Measurements from ENCODE around the gene TNFRSF8.

TNFRSF8 gene

GRCh38 chr1:12073796-12074195 is 10.7 kb downstream of the TNFRSF8 start:
- TF ChIP-seq CTCF (IDR thresholded peaks at IDR 0.05): no peak
- Mint-ChIP-seq H3K27me3 (ENCODE audit: low read depth, poor library complexity) (peaks cover 18% of the 10 kb centered on the region), H3K9me3 (peaks cover 12% of the 10 kb centered on the region), H3K4me1 (peaks cover 19% of the 10 kb centered on the region), H3K36me3 (ENCODE audit: low read depth) (no peaks in the 10 kb centered on the region), H3K27ac (no peak overlapping the region), H3K4me3 (no peak overlapping the region)
- no peak for DNase-seq

- Mint-ChIP-seq H3K36me3 (ENCODE audit: low read depth) (no peaks in the 10 kb centered on the region), H3K9me3 (peaks cover 12% of the 10 kb centered on the region), H3K27ac (peak overlapping the region; percentile 58), H3K4me1 (peaks cover 19% of the 10 kb centered on the region), H3K4me3 (no peak overlapping the region), H3K27me3 (ENCODE audit: low read depth, poor library complexity) (peaks cover 14% of the 10 kb centered on the region)
- DNase-seq: no peak
- TF ChIP-seq CTCF (IDR thresholded peaks at IDR 0.05): no peak
These were observed 12.4 kb downstream of the TNFRSF8 start for GRCh38 chr1:12075195-12076114.

DNA sequence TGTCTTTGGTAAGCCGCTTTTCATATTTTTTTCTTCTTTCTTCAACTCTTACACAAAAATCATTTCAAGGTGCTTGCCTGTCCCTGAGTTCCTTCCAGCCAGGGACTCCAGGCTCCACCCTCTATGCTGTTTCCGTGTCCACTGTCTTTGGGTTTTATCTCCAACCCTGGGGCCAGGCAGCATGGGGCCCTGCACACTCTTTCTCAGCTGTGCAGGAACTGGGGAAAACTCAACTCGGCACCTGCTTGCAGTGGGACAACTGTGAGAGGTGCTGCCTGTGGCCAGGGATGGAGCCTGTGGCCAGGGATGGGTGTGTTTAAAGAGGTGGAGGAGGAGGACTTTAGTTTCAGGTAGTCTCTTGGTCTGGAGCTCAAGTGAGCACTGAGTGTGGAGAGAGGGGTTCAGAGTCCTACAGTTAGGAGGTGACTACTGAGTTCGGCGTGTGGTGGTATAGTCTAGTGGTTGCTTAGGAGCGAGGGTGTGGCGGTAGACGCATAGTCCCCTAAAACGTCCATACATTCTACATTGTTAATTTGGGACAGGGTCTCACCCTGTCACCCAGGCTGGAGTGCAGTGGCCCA is 13.4 kb downstream of the TNFRSF8 start:
- Mint-ChIP-seq H3K4me3 (no peak overlapping the region), H3K4me1 (peaks cover 19% of the 10 kb centered on the region), H3K27me3 (ENCODE audit: low read depth, poor library complexity) (peaks cover 10% of the 10 kb centered on the region), H3K36me3 (ENCODE audit: low read depth) (no peaks in the 10 kb centered on the region), H3K27ac (peak overlapping the region; percentile 10), H3K9me3 (peaks cover 15% of the 10 kb centered on the region)
- DNase-seq: no peak
- TF ChIP-seq CTCF (IDR thresholded peaks at IDR 0.05): no peak

DNA sequence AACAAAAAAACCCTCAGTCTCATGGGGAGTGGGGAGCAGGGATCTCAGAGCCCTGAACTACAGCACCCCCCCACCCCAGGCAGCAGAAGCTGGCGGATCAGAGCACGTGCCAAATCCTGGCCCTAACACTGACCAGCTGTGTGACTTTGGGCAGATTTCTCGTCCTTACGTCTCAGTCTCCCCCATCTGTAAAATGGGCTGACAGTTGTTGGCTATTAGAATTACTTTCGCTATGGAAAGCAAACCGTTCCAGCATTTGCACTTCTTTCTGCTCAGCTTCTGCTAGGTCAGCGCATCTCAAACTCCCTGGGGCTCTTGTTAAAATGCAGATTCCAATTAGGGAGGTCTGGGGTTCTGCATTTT is 15.5 kb downstream of the TNFRSF8 start:
- Mint-ChIP-seq H3K36me3 (ENCODE audit: low read depth) (peaks cover 6% of the 10 kb centered on the region), H3K27ac (no peak overlapping the region), H3K9me3 (peaks cover 34% of the 10 kb centered on the region), H3K27me3 (ENCODE audit: low read depth, poor library complexity) (peaks cover 10% of the 10 kb centered on the region), H3K4me3 (no peak overlapping the region), H3K4me1 (peaks cover 20% of the 10 kb centered on the region)
- no peak for TF ChIP-seq CTCF (IDR thresholded peaks at IDR 0.05)
- no peak for DNase-seq

DNA sequence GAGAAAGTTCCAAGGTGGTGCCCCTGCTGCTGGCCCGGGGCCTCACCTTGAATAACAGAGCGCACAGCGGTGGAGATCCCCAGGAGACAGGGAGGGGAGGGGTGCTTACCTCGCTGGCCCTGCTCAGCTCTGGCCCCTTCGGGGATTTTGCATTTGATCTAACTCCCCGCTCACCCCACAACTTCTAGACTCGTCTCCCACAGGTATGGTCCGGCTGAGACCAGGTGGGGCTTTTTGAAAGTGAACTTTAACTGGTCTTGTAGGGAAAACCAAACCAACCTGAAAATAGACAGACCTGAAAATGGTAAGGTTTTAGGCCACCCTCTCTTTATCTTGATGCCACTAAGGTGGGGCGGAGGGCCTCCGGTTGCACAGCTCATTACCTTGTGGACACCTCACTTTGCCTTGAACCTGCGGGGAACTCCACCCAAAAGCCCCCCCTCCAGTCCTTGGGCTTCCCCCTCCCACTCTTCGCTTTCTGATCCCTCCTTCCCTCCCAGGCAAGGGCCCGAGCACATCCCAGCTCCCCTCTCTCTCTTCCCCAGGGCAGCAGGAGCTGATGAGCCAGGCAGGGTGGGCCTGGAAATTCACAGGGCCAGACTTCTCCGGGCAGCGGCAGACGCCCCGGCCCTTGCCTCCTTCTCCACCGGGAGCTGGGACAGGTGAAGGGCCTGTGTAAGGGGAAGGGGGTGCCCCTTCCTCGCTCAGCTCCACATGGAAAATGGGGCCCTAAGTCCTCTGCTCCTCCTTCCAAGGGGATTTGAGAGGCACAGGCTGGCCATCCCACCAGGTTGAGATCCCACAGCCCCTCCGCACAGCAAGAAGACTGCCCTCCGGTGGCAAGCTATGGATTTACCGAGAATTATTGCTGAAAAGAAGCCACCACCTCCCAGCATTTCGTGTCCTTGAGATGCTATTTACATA is 16.1 kb downstream of the TNFRSF8 start:
- DNase-seq: peak; percentile 71
- peaks cover 26% of the 10 kb centered on the region for H3K4me1 Mint-ChIP-seq

More for the DNA sequence above, 16.1 kb downstream of the TNFRSF8 start:
- peaks cover 6% of the 10 kb centered on the region for H3K36me3 Mint-ChIP-seq (ENCODE audit: low read depth)
- no peak overlapping the region for H3K4me3 Mint-ChIP-seq
- H3K9me3 Mint-ChIP-seq: peaks cover 39% of the 10 kb centered on the region
- peak; percentile 71 for TF ChIP-seq CTCF (IDR thresholded peaks at IDR 0.05)
- H3K27ac Mint-ChIP-seq: no peak overlapping the region
- H3K27me3 Mint-ChIP-seq (ENCODE audit: low read depth, poor library complexity): peaks cover 10% of the 10 kb centered on the region
